Neural progenitor cell (in vitro differentiated cells): Measurements from ENCODE around the gene KIR3DL3.
"Not testable (repeated sequence)": the region's sequence is repeated elsewhere in the genome, so short reads cannot be mapped to it uniquely, and the experiment has no call there.

Experiments used
- EZH2 ChIP-seq: fragments of 200-600 bp; sonication (generic); IDR thresholded peaks from 2 replicates; pipeline ENCODE4 v1.6.1; 2017; ENCODE audit warnings: antibody characterized with exemption, mild to moderate bottlenecking, moderate library complexity
- EZH2phosphoT487 ChIP-seq: fragments of 200-600 bp; sonication (generic); IDR thresholded peaks from 2 replicates; pipeline ENCODE4 v1.6.1; 2017; ENCODE audit warnings: antibody characterized with exemption
- TF ChIP-seq, protein P1 (sequence below): fragments of 200-600 bp; sonication (generic); IDR thresholded peaks from 2 replicates; pipeline ENCODE4 v1.5.1; 2017; ENCODE audit warnings: antibody characterized with exemption, mild to moderate bottlenecking

GRCh38 chr19:54676210-54676834 lies 47.9 kb upstream of the KIR3DL3 start:
- TF ChIP-seq, protein P1, sequence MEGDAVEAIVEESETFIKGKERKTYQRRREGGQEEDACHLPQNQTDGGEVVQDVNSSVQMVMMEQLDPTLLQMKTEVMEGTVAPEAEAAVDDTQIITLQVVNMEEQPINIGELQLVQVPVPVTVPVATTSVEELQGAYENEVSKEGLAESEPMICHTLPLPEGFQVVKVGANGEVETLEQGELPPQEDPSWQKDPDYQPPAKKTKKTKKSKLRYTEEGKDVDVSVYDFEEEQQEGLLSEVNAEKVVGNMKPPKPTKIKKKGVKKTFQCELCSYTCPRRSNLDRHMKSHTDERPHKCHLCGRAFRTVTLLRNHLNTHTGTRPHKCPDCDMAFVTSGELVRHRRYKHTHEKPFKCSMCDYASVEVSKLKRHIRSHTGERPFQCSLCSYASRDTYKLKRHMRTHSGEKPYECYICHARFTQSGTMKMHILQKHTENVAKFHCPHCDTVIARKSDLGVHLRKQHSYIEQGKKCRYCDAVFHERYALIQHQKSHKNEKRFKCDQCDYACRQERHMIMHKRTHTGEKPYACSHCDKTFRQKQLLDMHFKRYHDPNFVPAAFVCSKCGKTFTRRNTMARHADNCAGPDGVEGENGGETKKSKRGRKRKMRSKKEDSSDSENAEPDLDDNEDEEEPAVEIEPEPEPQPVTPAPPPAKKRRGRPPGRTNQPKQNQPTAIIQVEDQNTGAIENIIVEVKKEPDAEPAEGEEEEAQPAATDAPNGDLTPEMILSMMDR = peak; percentile 68
- not testable (repeated sequence) for TF ChIP-seq EZH2phosphoT487, EZH2
